SK-N-MC (cell line): ENCODE results near the gene SIT1.

Experiments used
- EZH2 ChIP-seq: fragments of 200-600 bp; sonication (generic); IDR thresholded peaks from one replicate; pipeline ENCODE4 v1.6.1; 2017; ENCODE audit warnings: antibody characterized with exemption
- FOXP2 ChIP-seq: optimal IDR thresholded peaks from 2 replicates; pipeline ENCODE3; 2011; ENCODE audit warnings: mild to moderate bottlenecking, moderate library complexity; ENCODE audit not compliant: insufficient read depth; ENCODE audit errors: extremely low read length, control extremely low read depth
- POLR2AphosphoS5 ChIP-seq: IDR thresholded peaks from 2 replicates; pipeline ENCODE4 v1.6.1; 2012; ENCODE audit warnings: mild to moderate bottlenecking, low read depth, low read length, borderline replicate concordance

DNA sequence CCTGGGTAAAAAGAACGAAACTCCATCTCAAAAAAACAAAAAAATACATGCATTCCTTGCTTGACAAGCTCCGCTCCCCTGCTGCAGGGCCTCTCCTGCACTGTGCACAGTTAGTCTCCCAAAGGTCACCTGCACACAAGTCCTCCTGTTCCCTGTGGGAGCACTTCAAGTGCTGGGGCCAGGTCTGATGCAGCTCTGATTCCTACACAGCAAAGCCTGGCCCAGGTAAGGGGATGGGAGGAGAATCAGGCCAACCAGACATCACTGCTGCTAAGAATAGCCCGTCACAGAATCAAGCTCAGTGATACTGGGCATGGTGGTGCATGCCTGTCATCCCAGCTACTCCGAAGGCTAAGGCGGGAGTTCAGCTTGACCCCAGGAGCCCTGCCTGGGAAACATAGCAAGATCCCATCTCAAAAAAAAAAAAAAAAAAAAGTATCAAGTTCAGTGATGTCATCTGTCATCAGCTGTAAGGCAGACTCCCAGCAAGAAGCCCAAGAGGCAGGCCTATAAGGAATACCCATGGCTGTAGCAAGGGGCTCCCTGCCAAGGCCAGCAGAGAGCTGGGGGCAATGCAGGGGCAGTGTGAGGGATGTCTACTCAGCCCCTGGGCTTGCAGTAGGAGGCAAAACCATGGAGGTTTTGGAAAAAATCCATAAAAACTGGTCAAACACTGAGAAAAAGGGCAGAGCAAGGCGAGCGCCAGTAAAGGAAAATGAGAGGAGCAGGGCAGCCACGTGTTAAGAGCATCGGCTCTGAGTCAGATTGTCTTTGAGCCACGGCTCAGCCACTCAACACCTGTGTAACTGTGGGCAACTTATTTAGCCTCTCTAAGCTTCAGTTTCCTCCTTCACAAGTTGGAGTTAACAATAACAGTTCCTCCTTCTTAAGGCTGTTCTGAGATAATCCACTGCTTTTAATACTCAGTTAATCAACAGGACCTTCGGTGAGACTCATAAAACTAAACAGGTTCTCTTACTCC is 35.8 kb upstream of the SIT1 start:
- TF ChIP-seq POLR2AphosphoS5 (no peak), EZH2 (no peak), FOXP2 (no peak)
